K562 (cell line): ENCODE results near the gene LRRN3. TPM values are rescaled to one million over a fixed set of nuclear protein-coding genes. Genes with fewer than 3 reads are reported as not detected.
A peak's percentile ranks its signal among the peaks of the same experiment; 100 is the strongest.

Experiments
- ATAC-seq: fragments of 200-7000 bp; cut with Tn5 transposase; 3 replicates; pipeline ENCODE4 v1.9.1; 2020; ENCODE audit warnings: moderate library complexity
- BruUV-seq: library from RNA; stranded (reverse); fragments of 400-500 nt; replicated peaks from 2 replicates; lab custom pipeline; 2021; lab: Mats Ljungman, UMichigan
- CTCF ChIA-PET: fragments of 300-600 bp; formaldehyde crosslinking; extraction: SDS; loops from one replicate; lab custom pipeline; 2021; ENCODE audit warnings: low intra/inter-chr PET ratio; lab: Yijun Ruan, JAX
- POLR2A ChIA-PET: fragments of 300-600, 350-650 bp; sonication (Branson Sonifier 250); formaldehyde crosslinking; extraction: SDS; loops from one replicate; lab custom pipeline; 2021; ENCODE audit warnings: antibody characterized with exemption, inconsistent platforms; lab: Yijun Ruan, JAX
- DNase-seq, 4 experiments: peaks; one replicate each; pipeline versions ENCODE4 v3.0.0 to v3.0.0-alpha.2; 2011 to 2018; ENCODE audit warnings: low spot score in 3 of 4, mixed read lengths in 3 of 4; ENCODE audit errors: extremely low read depth in 1 of 4
- FAIRE-seq: peaks from 2 replicates; lab custom pipeline; 2011; peaks lifted over from hg19 to GRCh38; lab: Jason Lieb, UNC
- H2AFZ ChIP-seq: 2 replicates; pipeline ENCODE4 v1.6.0; 2011; ENCODE audit warnings: low read depth, low read length, control low read depth, inconsistent platforms
- H3K27ac ChIP-seq: fragments of 200-600 bp; 3 replicates; pipeline ENCODE4 v1.8.0; 2011; ENCODE audit warnings: low read depth, mild to moderate bottlenecking, control low read depth, inconsistent platforms, low read length, moderate library complexity, mixed read lengths; ENCODE audit errors: extremely low read depth
- H3K27me3 ChIP-seq, 2 experiments: fragments of 300-600 bp in 1 of 2; 2 replicates in 1 of 2; 3 replicates in 1 of 2; pipeline versions ENCODE4 v1.6.0 to v1.8.0; 2011; ENCODE audit warnings: inconsistent platforms in 2 of 2, low read length in 2 of 2, mild to moderate bottlenecking in 1 of 2, mixed read lengths in 1 of 2, moderate library complexity in 1 of 2; ENCODE audit not compliant: control insufficient read depth in 2 of 2, insufficient read depth in 2 of 2
- H3K36me3 ChIP-seq: fragments of 300-600 bp; 3 replicates; pipeline ENCODE4 v1.8.0; 2011; ENCODE audit warnings: mild to moderate bottlenecking, low read length, inconsistent platforms; ENCODE audit not compliant: control insufficient read depth, insufficient read depth
- H3K4me1 ChIP-seq, 2 experiments: fragments of 200-600 bp in 1 of 2; replicated peaks in 1 of 2; 2 replicates in 1 of 2; 3 replicates in 1 of 2; pipeline versions ENCODE4 v1.5.1 to v1.8.0; 2011; ENCODE audit warnings: inconsistent platforms in 2 of 2, low read length in 2 of 2, mild to moderate bottlenecking in 1 of 2, mixed read lengths in 1 of 2, moderate library complexity in 1 of 2; ENCODE audit not compliant: control insufficient read depth in 2 of 2, insufficient read depth in 2 of 2
- H3K4me2 ChIP-seq: 2 replicates; pipeline ENCODE4 v1.6.1; 2011; ENCODE audit warnings: low read length, control low read depth, inconsistent platforms, mixed read lengths; ENCODE audit not compliant: insufficient read depth
- H3K4me3 ChIP-seq: fragments of 200-600 bp; sonication (generic), shearing (Covaris generic); 2 replicates; pipeline ENCODE4 v1.5.1; 2016; ENCODE audit warnings: control low read depth, inconsistent platforms
- H3K79me2 ChIP-seq: fragments of 200-600 bp; 3 replicates; pipeline ENCODE4 v1.8.0; 2011; ENCODE audit warnings: low read length, inconsistent platforms; ENCODE audit not compliant: control insufficient read depth, insufficient read depth
- H3K9ac ChIP-seq, 2 experiments: 2 replicates each; pipeline versions ENCODE4 v1.6.0 to v1.6.1; 2011; ENCODE audit warnings: low read depth in 2 of 2, low read length in 2 of 2, control low read depth in 1 of 2, inconsistent platforms in 1 of 2, mild to moderate bottlenecking in 1 of 2, mixed read lengths in 1 of 2; ENCODE audit not compliant: insufficient read depth in 1 of 2
- H3K9me1 ChIP-seq: one replicate; pipeline ENCODE4 v1.6.0; 2011; ENCODE audit warnings: inconsistent platforms, mild to moderate bottlenecking, low read length, moderate library complexity; ENCODE audit not compliant: control insufficient read depth, insufficient read depth
- H3K9me3 ChIP-seq: replicated peaks from 2 replicates; pipeline ENCODE4 v1.5.1; 2011; ENCODE audit warnings: low read depth, low read length, inconsistent platforms; ENCODE audit not compliant: control insufficient read depth, insufficient read depth
- H4K20me1 ChIP-seq: replicated peaks from 2 replicates; pipeline ENCODE4 v1.6.1; 2011; ENCODE audit warnings: low read length, inconsistent platforms, mixed read lengths; ENCODE audit not compliant: control insufficient read depth, insufficient read depth
- TOE1 ChIP-seq, 2 experiments: fragments of 450-650 bp in 1 of 2; sonication (generic) in 1 of 2; formaldehyde crosslinking in 1 of 2; IDR thresholded peaks; 2 replicates each; pipeline versions ENCODE4 v1.7.1 to v1.8.0; 2016 to 2022; ENCODE audit warnings: borderline replicate concordance in 2 of 2, mild to moderate bottlenecking in 2 of 2, antibody characterized with exemption in 1 of 2, inconsistent platforms in 1 of 2, low read depth in 1 of 2, missing genetic modification reagents in 1 of 2, moderate library complexity in 1 of 2
- ZNF253 ChIP-seq: fragments of 250-450 bp; sonication (Bioruptor Pico); conservative IDR thresholded peaks from 2 replicates; pipeline ENCODE4 v1.6.1; 2021; ENCODE audit warnings: mild to moderate bottlenecking
- WGBS: fragments of 100-300 bp; shearing (Covaris generic); methylation state at CpG from one replicate; pipeline ENCODE4 v1.1.6; 2016; ENCODE audit warnings: low coverage, mixed read lengths; ENCODE audit not compliant: insufficient coverage; ENCODE audit errors: missing lambda C conversion rate; 5-methylcytosine and 5-hydroxymethylcytosine counted together
- in situ Hi-C: fragments of 300-500 bp; cut with MboI; formaldehyde crosslinking; loops from 4 replicates; pipeline ENCODE4 v1.15.0; 2018; ENCODE audit warnings: inconsistent platforms, mixed read lengths
- intact Hi-C: fragments of 100-400 bp; cut with micrococcal nuclease; formaldehyde crosslinking; loops from 2 replicates; pipeline ENCODE4 v1.14.2; 2022
- polyA plus RNA-seq, 8 experiments: library from polyadenylated mRNA; depleted of rRNA in 4 of 8; stranded (reverse) in 5 of 8; unstranded in 3 of 8; fragments of >200 nt; fragmentation: Nextera tagmentation in 2 of 8; fragmentation: Illumina TruSeq in 1 of 8; extraction: Ambion mirVana in 2 of 8; extraction: Trizol in 1 of 8; gene quantifications; 2 replicates each; pipeline versions ENCODE4 v1.2.1 to v1.2.3, GENCODE V29; 2011 to 2014; ENCODE audit warnings: inconsistent platforms in 1 of 8, missing spikeins in 1 of 8
- total RNA-seq, 7 experiments: library from RNA; depleted of rRNA in 6 of 7; stranded (reverse); fragments of >200 nt in 6 of 7; fragmentation: Illumina TruSeq in 2 of 7; extraction: Trizol in 2 of 7; gene quantifications; 2 replicates each; pipeline versions ENCODE4 v1.2.1 to v1.2.3, GENCODE V29; 2011 to 2021; ENCODE audit warnings: low replicate concordance in 1 of 7
- TF ChIP-seq, protein P1 (sequence below): fragments of 450-650 bp; formaldehyde crosslinking; IDR thresholded peaks from 2 replicates; pipeline ENCODE4 v1.4.0; 2022; ENCODE audit warnings: missing genetic modification characterization
- TF ChIP-seq, protein P2 (sequence below): fragments of 450-650 bp; formaldehyde crosslinking; conservative IDR thresholded peaks from 2 replicates; pipeline ENCODE4 v1.4.0; 2022; ENCODE audit warnings: mild to moderate bottlenecking, missing genetic modification characterization

Gene LRRN3
- total and polyA plus RNA-seq, 9 of the 15 experiments (the other 6 are each of a cell fraction or from before 2014, with no cell fraction given) = 0.05 to 1.00 (median 0.20) TPM; not detected in 1

DNA sequence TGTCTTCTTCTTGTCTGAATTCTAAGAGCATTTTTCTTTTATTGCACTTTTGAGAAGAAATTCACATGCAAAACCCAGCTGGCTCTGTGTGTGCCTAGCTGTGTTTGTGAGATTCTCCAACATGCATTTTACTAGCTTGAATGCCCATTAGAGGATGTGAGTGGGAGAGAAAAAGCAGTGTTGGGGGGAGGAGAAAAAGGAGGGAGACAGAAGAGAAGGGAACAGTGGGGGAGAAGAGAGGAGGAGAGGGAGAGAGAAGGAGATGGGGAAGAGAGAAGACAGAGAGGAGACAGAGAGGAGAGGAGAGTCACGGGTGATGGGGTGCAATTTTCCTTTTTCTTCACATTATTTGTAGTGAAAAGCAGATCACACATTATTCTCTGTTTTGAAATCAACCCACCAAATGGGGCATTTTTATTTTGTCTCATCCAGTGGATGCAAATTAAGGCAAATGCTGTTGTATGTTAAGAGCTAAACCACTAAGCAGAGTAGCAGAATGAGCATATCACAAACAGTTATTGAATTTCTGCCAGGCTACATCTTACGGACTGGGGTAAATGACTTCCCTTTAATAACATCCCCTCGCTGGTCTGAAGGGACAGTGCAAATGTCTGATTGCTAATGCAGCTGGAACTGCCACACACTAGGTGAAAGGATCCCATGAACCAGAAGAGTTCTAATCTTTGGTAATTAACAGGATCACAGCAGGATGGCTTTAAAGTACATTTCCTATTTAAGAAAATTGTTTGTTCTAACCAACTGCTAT, 849 bp downstream of the LRRN3 start:
- no peak for DNase-seq
- FAIRE-seq = no peak
- Histone ChIP-seq H3K9me1 (no peaks in the 10 kb centered on the region), H2AFZ (no peak overlapping the region), H3K4me3 (no peak overlapping the region), H3K4me2 (no peak overlapping the region), H3K36me3 (no peaks in the 10 kb centered on the region), H3K9me3 (no peaks in the 10 kb centered on the region), H4K20me1 (no peaks in the 10 kb centered on the region), H3K27ac (no peak overlapping the region), H3K79me2 (no peaks in the 10 kb centered on the region), H3K9ac (no peak overlapping the region), H3K27me3 (no peaks in the 10 kb centered on the region), H3K4me1 (no peaks in the 10 kb centered on the region; a peak in 1 of 5 replicates)
- no TSS peak for BruUV-seq
- ChIA-PET CTCF (interaction anchor here (2.7 kb wide), 1 partner anchor 395 kb away, joined by 11 read pairs; no protein-coding TSS in a partner anchor), POLR2A (no interaction called here)
- TF ChIP-seq ZNF253 (CRISPR knock-in tag) (no peak), TOE1 (IDR thresholded peaks at IDR 0.05; ENCODE audit: borderline replicate concordance) (no peak), TOE1 (CRISPR knock-in tag; IDR thresholded peaks at IDR 0.05; ENCODE audit: borderline replicate concordance, low read depth) (no peak)
- TF ChIP-seq, protein P1, sequence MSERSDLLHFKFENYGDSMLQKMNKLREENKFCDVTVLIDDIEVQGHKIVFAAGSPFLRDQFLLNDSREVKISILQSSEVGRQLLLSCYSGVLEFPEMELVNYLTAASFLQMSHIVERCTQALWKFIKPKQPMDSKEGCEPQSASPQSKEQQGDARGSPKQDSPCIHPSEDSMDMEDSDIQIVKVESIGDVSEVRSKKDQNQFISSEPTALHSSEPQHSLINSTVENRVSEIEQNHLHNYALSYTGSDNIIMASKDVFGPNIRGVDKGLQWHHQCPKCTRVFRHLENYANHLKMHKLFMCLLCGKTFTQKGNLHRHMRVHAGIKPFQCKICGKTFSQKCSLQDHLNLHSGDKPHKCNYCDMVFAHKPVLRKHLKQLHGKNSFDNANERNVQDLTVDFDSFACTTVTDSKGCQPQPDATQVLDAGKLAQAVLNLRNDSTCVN = 0 out of 2 replicates have a peak, but pooled peaks have one; percentile 72
- TF ChIP-seq, protein P2, sequence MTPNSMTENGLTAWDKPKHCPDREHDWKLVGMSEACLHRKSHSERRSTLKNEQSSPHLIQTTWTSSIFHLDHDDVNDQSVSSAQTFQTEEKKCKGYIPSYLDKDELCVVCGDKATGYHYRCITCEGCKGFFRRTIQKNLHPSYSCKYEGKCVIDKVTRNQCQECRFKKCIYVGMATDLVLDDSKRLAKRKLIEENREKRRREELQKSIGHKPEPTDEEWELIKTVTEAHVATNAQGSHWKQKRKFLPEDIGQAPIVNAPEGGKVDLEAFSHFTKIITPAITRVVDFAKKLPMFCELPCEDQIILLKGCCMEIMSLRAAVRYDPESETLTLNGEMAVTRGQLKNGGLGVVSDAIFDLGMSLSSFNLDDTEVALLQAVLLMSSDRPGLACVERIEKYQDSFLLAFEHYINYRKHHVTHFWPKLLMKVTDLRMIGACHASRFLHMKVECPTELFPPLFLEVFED (CRISPR knock-in tag) = 0 out of 2 replicates have a peak, but pooled peaks have one; percentile 31
- 60% methylated on average over 3 of the region's 3 CpGs for WGBS
- ATAC-seq = peak; percentile 50
- in situ Hi-C loops (loop anchor here (5.0 to 10.0 kb wide), 2 partner anchors 386 to 643 kb away; no protein-coding TSS in a partner anchor), intact Hi-C loops (loop anchor here (2.0 to 5.0 kb wide), 3 partner anchors 237 to 643 kb away; partner anchors contain the start of gene IMMP2L)
